T-helper 1 cell treated with Interleukin-12 subunit alpha and Interleukin-12 subunit beta and Interleukin-4 antibody, amounts not matched to agents 30 μg/mL and 1 μg/mL, for 36 hours (primary cell): ENCODE results near the gene ARL15.
"Not testable (repeated sequence)": the region's sequence is repeated elsewhere in the genome, so short reads cannot be mapped to it uniquely, and the experiment has no call there.

Experiments used
- H3K27ac Mint-ChIP-seq: one replicate; pipeline ENCODE4 v1.8.0; 2021; ENCODE audit warnings: mild to moderate bottlenecking, mixed read lengths
- H3K27me3 Mint-ChIP-seq: one replicate; pipeline ENCODE4 v1.8.0; 2021; ENCODE audit warnings: low read depth, mixed read lengths
- H3K36me3 Mint-ChIP-seq: one replicate; pipeline ENCODE4 v1.8.0; 2021; ENCODE audit warnings: low read depth, mixed read lengths
- H3K4me1 Mint-ChIP-seq: one replicate; pipeline ENCODE4 v1.8.0; 2021; ENCODE audit warnings: low read depth, mixed read lengths
- H3K4me3 Mint-ChIP-seq: one replicate; pipeline ENCODE4 v1.8.0; 2021; ENCODE audit warnings: mild to moderate bottlenecking, moderate library complexity, mixed read lengths
- H3K9me3 Mint-ChIP-seq: one replicate; pipeline ENCODE4 v1.8.0; 2021; ENCODE audit warnings: mixed read lengths

The ARL15 gene

DNA sequence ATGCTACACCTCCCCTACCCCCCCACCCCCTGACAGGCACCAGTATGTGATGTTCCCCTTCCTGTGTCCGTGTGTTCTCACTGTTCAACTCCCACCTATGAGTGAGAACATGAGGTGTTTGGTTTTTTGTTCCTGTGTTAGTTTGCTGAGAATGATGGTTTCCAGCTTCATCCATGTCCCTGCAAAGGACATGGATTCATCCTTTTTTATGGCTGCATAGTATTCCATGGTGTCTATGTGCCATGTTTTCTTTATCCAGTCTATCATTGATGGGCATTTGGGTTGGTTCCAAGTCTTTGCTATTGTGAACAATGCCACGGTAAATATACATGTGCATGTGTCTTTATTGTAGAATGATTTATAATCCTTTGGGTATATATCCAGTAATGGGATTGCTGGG is 328.1 kb downstream of the ARL15 start:
- H3K27ac Mint-ChIP-seq, H3K27me3 Mint-ChIP-seq, H3K9me3 Mint-ChIP-seq, H3K4me3 Mint-ChIP-seq, H3K4me1 Mint-ChIP-seq, H3K36me3 Mint-ChIP-seq: not testable (repeated sequence)

DNA sequence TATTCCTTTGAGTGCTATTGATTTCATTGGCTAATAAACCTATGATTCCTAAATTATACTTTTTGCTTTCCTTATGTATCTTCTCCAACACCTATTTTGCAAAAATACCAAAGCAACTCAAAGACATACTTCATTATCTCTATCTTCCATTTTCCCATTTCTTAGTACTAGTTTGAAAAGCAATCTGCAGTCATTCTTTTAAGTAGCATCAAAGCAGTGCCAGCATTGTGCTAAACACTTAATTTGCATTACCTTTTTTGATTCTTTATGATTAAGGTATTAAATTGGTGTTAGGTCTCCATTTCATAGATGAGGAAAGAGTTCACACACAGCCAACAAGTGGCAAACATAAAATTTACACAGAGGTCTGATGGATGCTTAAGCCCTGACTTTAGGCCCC is 330.3 kb downstream of the ARL15 start:
- no peak overlapping the region for H3K4me3 Mint-ChIP-seq

DNA sequence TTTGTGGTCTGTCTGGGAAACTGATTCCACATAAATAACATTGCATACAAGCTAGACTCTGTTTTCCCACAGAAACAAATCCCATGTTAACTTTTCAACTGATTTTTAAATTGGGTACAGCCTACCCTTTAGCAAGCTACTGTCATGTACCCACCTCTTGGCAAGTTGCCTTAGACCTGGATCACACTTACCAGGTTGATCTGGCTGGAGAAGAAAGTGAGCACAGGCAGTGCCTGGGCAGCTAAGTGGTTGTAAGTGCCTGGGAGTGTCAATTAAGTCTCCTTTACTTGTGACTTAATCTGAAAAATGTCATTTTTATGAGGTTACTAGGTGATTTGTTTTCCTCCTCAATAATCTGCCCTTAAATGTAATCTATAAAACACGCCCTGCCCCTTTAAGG is 336.4 kb downstream of the ARL15 start:
- Mint-ChIP-seq H3K4me1 (no peaks in the 10 kb centered on the region), H3K27me3 (no peaks in the 10 kb centered on the region), H3K4me3 (no peak overlapping the region), H3K36me3 (no peaks in the 10 kb centered on the region), H3K9me3 (no peaks in the 10 kb centered on the region), H3K27ac (no peak overlapping the region)

More for the DNA sequence above, 330.3 kb downstream of the ARL15 start:
- no peaks in the 10 kb centered on the region for H3K27me3 Mint-ChIP-seq
- no peaks in the 10 kb centered on the region for H3K9me3 Mint-ChIP-seq
- H3K36me3 Mint-ChIP-seq = peaks cover 1% of the 10 kb centered on the region
- no peak overlapping the region for H3K27ac Mint-ChIP-seq
- no peaks in the 10 kb centered on the region for H3K4me1 Mint-ChIP-seq

DNA sequence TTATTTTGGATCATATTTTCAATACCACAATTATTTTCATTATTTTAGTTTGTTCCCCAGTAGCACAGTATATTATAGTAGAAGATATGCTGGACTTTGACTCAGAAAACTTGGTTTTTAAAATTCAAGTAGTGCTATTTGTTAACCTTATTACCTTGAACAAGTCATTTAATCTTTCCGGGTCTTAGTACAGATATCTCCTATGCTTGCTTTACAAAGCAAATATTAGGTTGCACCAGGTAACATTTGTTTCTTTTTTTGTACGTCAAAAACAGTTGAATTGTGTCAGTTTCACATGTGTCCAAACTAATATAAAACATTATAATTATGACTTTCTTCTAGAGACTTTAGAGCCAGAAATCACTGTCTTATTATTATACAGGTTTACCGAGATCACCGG is 338.1 kb downstream of the ARL15 start:
- Mint-ChIP-seq H3K4me1 (no peaks in the 10 kb centered on the region), H3K27ac (no peak overlapping the region), H3K27me3 (no peaks in the 10 kb centered on the region), H3K4me3 (no peak overlapping the region), H3K9me3 (no peaks in the 10 kb centered on the region), H3K36me3 (no peaks in the 10 kb centered on the region)

DNA sequence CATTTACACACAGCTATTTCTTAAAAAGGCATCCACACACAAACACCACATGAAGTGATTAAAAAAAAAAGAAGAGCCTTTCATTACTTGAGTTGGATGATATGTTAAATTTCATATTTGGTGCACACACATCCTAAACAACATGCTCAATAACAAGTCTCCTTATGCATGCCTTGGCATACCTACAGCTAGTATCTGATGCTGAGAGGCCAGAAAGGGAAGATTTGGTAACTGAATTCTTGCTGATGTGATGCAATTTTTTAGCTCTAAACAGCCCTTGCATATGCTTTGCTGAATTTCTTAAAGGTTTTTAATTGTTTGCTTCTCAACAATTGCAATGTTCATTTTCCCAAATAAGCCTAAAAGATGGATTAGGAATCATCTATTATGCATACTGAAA is 338.8 kb downstream of the ARL15 start:
- no peak overlapping the region for H3K4me3 Mint-ChIP-seq
- H3K27me3 Mint-ChIP-seq = no peaks in the 10 kb centered on the region
- no peaks in the 10 kb centered on the region for H3K36me3 Mint-ChIP-seq
- no peaks in the 10 kb centered on the region for H3K4me1 Mint-ChIP-seq
- H3K27ac Mint-ChIP-seq = no peak overlapping the region
- no peaks in the 10 kb centered on the region for H3K9me3 Mint-ChIP-seq

DNA sequence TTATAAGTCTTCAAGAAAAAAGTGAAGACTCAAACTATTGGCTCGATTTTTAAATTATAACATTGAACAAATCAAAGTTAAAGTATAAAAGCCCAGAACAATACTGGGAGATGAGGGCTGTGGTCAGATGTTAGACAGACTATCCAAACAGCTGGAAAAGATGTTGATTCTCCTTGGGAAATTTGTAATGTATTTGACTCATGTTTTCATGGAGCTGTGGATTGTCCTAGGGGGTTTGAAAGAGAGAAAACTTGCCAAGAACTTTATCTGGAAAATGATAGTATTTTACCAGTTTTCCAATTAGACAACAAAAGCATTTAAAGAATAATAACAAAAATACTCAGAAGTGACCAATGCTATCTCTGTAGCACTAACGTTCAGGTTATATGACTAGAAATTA is 339.2 kb downstream of the ARL15 start:
- no peaks in the 10 kb centered on the region for H3K27me3 Mint-ChIP-seq
- no peak overlapping the region for H3K27ac Mint-ChIP-seq
- H3K4me1 Mint-ChIP-seq = no peaks in the 10 kb centered on the region
- no peaks in the 10 kb centered on the region for H3K36me3 Mint-ChIP-seq
- no peak overlapping the region for H3K4me3 Mint-ChIP-seq
- no peaks in the 10 kb centered on the region for H3K9me3 Mint-ChIP-seq

DNA sequence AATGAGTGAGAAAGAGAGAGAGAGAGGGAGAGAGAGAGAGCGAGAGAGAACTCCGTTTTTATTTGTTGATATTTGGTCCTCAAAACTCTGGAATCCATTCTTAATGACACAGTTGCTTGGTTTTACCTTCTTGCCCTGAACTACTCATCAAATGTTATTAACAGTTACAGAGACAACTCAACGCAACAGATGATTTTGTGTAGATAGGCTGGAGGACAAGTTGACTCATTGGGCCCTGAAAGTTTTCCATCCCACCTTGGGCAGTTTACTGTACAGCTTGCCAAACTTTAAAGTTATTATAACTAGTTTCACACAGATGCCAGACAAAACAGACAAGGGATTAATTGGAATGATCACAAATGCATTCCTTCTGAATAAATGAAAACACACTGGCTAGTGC is 339.9 kb downstream of the ARL15 start:
- no peaks in the 10 kb centered on the region for H3K4me1 Mint-ChIP-seq
- no peak overlapping the region for H3K27ac Mint-ChIP-seq
- no peaks in the 10 kb centered on the region for H3K9me3 Mint-ChIP-seq
- H3K4me3 Mint-ChIP-seq = no peak overlapping the region
- no peaks in the 10 kb centered on the region for H3K27me3 Mint-ChIP-seq
- peaks cover 1% of the 10 kb centered on the region for H3K36me3 Mint-ChIP-seq

DNA sequence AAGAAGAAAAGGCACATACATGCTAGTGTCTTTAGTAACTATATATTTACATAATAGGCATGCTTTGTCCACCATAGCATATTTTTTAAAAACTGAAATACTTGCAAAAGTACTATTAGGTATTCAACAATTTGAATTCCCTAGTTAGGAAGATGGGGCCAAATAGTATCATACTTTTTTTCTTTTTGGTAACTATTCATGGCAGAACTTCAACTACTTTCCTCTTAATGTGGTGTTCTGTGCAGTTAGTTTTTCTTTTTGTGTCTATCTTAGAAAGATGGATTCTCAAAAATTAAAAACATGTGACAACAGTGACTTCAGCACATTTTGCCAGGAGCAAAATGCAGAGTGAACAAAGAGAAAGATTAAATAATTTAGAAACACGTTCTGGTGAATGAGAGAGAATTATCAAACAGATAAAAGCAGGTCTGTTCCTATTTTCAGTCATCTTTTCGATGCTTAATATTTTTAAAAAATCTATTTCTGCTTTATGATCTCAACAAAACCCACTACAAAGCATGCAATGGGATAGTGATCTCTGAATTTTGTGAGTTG is 341.1 kb downstream of the ARL15 start:
- Mint-ChIP-seq H3K27me3 (no peaks in the 10 kb centered on the region), H3K27ac (no peak overlapping the region), H3K9me3 (no peaks in the 10 kb centered on the region), H3K4me1 (no peaks in the 10 kb centered on the region), H3K36me3 (peaks cover 1% of the 10 kb centered on the region), H3K4me3 (no peak overlapping the region)

DNA sequence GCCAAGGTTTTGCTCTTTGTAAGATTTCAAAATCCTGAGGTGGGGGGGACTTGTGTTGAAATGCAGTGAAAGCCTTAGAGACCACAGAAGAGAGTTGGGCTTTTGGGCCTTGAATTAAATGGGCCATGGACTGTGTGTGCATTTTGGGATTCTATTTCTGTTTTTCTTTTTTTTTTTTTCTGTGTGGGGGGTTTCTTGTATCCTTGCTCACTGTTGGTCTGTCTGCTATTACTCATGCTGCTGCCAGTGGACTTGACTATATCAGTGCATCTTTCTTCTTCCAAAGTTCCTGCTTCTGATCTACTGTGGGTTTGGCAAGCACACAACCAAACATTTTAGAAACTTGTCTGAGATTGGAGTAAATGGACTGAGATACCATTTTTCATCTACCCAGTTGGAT is 344.9 kb downstream of the ARL15 start:
- Mint-ChIP-seq H3K4me3 (no peak overlapping the region), H3K27ac (no peak overlapping the region), H3K9me3 (no peaks in the 10 kb centered on the region), H3K36me3 (peaks cover 1% of the 10 kb centered on the region), H3K27me3 (no peaks in the 10 kb centered on the region), H3K4me1 (no peaks in the 10 kb centered on the region)

DNA sequence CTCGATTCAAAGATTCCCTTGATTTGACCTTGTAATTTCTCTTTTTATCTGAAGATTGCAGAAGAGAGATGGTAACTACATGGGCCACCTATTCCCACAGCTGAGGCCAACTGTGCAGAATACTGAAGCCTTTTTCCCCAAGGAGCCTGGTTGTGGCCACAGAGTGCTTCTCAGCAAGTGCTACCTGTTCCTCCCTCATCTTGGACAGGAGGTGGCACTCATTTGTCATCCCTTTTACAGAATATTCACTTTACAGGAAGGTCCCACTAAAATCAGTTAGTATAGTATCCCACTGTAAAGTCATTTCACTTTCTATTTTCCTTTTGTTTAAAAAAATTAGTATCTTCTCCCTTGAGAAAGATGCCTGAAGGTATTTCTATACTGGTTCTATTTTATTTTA is 346.4 kb downstream of the ARL15 start:
- H3K4me1 Mint-ChIP-seq = no peaks in the 10 kb centered on the region

DNA sequence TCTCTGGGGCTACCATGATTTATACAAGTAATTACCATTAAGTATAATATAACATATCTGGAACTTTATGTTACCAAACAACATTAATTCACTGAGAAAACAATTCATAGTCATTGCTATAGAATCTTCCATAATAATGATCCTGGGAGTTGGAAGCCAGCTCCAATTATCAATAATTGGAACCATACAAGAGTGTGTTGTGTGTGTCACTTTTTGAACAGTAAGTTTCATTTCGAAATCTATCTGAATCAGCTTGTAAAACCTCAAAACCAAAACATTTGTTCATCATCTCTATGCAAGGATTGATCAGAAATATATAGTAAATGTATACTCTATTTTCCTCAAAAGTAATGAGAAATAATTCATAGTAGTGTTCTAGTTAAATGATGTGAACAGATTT is 348.1 kb downstream of the ARL15 start:
- H3K4me3 Mint-ChIP-seq = no peak overlapping the region
- no peak overlapping the region for H3K27ac Mint-ChIP-seq
- peaks cover under 1% of the 10 kb centered on the region for H3K9me3 Mint-ChIP-seq
- H3K36me3 Mint-ChIP-seq = peaks cover 1% of the 10 kb centered on the region
- H3K4me1 Mint-ChIP-seq = no peaks in the 10 kb centered on the region
- H3K27me3 Mint-ChIP-seq = no peaks in the 10 kb centered on the region

More for the DNA sequence above, 346.4 kb downstream of the ARL15 start:
- H3K4me3 Mint-ChIP-seq = no peak overlapping the region
- peaks cover 1% of the 10 kb centered on the region for H3K36me3 Mint-ChIP-seq
- H3K9me3 Mint-ChIP-seq = no peaks in the 10 kb centered on the region
- no peak overlapping the region for H3K27ac Mint-ChIP-seq
- H3K27me3 Mint-ChIP-seq = no peaks in the 10 kb centered on the region

DNA sequence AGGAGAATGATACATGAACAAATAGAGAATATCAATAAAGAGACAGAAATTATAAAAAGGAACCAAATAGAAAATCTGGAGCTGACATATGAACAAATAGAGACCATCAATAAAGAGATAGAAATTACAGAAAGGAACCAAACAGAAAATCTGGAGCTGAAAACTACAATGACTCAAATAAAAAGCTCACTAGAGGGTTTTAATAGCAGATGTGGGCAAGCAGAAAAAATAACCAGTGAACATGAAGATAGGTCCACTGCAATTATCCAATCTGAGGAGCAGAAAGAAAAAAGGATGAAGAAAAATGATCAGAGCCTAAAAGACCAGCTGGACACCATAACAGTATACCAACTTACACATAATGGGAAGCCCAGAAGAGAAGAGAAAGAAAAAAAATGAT is 353.7 kb downstream of the ARL15 start:
- Mint-ChIP-seq H3K4me3 (no peak overlapping the region), H3K9me3 (peaks cover 18% of the 10 kb centered on the region), H3K27me3 (no peaks in the 10 kb centered on the region), H3K36me3 (peaks cover 5% of the 10 kb centered on the region), H3K27ac (no peak overlapping the region), H3K4me1 (no peaks in the 10 kb centered on the region)

DNA sequence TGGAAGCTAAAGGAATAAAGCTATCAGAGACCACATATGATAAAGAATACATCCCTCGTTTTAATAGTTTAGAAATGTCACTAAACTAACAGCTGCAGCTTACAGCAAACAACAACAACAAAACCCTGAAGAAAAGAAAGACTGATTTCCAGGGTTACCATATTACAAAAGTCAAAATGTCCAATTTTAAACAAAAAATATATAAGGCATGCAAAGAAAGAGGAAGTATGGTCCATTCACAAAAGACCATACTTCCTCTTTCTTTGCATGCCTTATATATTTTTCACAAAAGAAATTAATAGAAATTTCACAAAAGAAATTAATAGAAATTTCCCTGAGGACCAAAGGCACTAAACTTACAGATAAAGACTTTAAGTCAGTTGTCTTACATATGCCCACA is 354.2 kb downstream of the ARL15 start:
- no peak overlapping the region for H3K4me3 Mint-ChIP-seq
- H3K27ac Mint-ChIP-seq = no peak overlapping the region
- H3K9me3 Mint-ChIP-seq = peaks cover 18% of the 10 kb centered on the region
- H3K4me1 Mint-ChIP-seq = no peaks in the 10 kb centered on the region
- peaks cover 5% of the 10 kb centered on the region for H3K36me3 Mint-ChIP-seq
- H3K27me3 Mint-ChIP-seq = no peaks in the 10 kb centered on the region

DNA sequence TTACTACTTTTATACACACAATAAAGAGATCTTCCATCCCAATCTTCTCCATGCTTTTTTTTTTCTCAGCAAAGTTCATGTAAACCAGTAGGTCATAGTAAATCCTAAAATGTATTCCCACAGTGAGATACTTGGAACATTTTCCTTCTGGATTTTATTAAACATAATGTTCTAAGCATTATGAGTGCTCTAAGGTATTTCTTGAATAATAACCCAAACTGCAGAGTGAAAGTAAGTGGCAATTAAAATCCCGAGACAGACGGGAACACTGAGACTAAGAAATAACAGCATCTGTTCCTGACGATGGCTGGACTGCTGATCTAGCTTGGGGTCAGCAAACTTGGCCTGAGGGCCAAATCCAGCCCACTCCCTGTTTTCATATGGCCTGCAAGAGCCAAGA is 359.8 kb downstream of the ARL15 start:
- Mint-ChIP-seq H3K27ac (no peak overlapping the region), H3K36me3 (no peaks in the 10 kb centered on the region), H3K27me3 (no peaks in the 10 kb centered on the region), H3K4me1 (no peaks in the 10 kb centered on the region), H3K9me3 (peaks cover under 1% of the 10 kb centered on the region), H3K4me3 (no peak overlapping the region)

DNA sequence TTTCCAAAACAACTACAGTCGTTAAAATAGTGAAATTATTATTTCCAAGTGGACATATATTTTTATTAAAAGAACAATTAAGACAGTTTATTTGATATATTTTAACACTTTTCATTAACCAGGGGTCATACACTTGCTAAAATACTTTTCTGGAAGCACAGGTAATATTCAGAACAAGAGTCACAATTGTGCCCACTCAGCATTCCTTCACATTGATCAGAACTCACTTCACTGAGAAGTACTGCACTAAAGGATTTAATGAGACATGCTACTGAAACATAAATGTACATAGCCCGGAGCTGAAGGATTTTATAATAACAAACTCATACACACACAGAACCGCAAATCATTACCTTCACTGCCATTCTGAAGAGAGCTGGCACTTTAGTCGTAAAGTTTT is 361.8 kb downstream of the ARL15 start:
- Mint-ChIP-seq H3K27ac (no peak overlapping the region), H3K4me1 (no peaks in the 10 kb centered on the region), H3K27me3 (no peaks in the 10 kb centered on the region), H3K36me3 (no peaks in the 10 kb centered on the region), H3K4me3 (no peak overlapping the region), H3K9me3 (no peaks in the 10 kb centered on the region)

DNA sequence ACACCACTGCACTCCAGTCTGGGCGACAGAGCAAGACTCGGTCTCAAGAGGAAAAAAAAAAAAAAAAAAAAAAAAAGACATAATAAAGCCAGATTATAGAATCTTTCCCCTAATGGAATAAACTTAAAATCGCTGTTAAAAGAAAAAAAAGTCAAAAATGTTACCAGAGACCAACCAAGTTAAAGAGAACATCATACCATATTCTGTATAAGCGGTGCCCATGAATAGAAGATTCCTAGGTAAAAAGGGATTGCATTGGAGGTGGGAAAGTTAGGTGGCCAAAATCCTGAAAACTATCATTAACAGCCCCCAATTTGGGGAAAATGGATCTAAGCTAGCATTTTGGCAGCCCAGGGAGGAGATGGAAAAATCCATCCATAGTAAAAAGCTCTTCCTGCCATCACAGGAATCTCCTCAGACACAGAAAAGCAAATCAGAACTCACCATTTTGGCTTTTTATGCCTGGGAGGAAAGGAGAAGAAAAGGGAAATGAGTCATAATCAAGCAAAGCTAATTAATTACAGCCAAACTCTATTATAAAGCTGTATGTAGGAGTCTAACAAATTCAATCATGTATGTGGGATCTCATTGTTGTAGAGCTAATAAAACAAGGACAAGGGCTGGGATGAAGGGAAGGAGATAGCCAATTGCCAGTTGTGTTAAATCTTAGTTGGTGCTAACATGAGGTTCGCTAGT is 363.8 kb downstream of the ARL15 start:
- Mint-ChIP-seq H3K4me3 (no peak overlapping the region), H3K27me3 (no peaks in the 10 kb centered on the region), H3K27ac (no peak overlapping the region), H3K36me3 (no peaks in the 10 kb centered on the region), H3K9me3 (no peaks in the 10 kb centered on the region), H3K4me1 (no peaks in the 10 kb centered on the region)
